Esophagus squamous epithelium (tissue), 4 donors: ENCODE data around the gene GLIS1.

Experiments used
- POLR2A ChIP-seq, 4 donors: fragments of 450-650 bp; IDR thresholded peaks; one replicate each; pipeline ENCODE4 v1.6.1; 2017; ENCODE audit warnings: antibody characterized with exemption in 4 of 4, mild to moderate bottlenecking in 4 of 4, moderate library complexity in 3 of 4
- TF ChIP-seq, protein P1 (sequence below), 6 experiments: fragments of 450-650 bp in 4 of 6; fragments of 200-600 bp in 2 of 6; sonication (generic) in 2 of 6; IDR thresholded peaks; one replicate each; pipeline ENCODE4 v1.5.1; 2016 to 2019; ENCODE audit warnings: antibody characterized with exemption in 6 of 6, mild to moderate bottlenecking in 4 of 6, moderate library complexity in 4 of 6

DNA sequence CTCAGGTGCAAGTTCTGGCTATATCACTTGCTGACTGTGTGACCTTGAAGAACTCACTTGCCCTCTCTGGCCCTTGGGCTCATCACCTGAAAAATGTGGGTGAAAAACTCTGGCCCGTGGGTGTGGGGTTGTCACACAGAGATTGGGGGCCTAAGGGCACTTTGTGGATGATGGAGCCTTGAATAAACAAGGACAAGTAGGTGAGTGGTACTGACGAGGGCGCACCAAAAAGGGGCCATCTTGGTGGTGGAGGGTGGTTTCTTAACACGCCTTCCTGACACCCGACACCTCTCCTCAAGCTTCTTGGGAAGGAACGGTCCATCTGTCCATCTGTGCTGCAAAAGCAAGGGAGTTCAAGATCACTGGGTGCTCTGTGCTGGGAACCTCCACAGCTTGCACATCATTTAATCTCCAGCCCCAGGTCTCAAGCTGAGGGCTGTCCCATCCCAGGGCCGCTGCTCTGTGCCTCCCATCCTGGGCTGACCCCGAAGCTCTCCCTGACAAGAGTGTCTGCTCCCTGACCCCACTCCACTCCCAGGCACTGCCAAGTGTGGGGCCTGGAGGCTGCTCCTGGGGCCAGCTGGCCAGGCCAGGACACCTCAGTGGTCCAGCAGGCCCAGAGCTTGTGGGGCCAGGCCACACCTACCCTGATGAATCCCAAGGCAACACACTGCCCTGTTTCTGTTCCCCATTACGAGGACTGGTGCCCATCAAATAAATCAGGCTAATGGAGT lies 97.3 kb downstream of the GLIS1 start:
- TF ChIP-seq POLR2A (IDR thresholded peaks at IDR 0.05): no peak
- TF ChIP-seq, protein P1, sequence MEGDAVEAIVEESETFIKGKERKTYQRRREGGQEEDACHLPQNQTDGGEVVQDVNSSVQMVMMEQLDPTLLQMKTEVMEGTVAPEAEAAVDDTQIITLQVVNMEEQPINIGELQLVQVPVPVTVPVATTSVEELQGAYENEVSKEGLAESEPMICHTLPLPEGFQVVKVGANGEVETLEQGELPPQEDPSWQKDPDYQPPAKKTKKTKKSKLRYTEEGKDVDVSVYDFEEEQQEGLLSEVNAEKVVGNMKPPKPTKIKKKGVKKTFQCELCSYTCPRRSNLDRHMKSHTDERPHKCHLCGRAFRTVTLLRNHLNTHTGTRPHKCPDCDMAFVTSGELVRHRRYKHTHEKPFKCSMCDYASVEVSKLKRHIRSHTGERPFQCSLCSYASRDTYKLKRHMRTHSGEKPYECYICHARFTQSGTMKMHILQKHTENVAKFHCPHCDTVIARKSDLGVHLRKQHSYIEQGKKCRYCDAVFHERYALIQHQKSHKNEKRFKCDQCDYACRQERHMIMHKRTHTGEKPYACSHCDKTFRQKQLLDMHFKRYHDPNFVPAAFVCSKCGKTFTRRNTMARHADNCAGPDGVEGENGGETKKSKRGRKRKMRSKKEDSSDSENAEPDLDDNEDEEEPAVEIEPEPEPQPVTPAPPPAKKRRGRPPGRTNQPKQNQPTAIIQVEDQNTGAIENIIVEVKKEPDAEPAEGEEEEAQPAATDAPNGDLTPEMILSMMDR (IDR thresholded peaks at IDR 0.05): no peak
